ENCODE data around the gene GFOD1.

Gene GFOD1

DNA sequence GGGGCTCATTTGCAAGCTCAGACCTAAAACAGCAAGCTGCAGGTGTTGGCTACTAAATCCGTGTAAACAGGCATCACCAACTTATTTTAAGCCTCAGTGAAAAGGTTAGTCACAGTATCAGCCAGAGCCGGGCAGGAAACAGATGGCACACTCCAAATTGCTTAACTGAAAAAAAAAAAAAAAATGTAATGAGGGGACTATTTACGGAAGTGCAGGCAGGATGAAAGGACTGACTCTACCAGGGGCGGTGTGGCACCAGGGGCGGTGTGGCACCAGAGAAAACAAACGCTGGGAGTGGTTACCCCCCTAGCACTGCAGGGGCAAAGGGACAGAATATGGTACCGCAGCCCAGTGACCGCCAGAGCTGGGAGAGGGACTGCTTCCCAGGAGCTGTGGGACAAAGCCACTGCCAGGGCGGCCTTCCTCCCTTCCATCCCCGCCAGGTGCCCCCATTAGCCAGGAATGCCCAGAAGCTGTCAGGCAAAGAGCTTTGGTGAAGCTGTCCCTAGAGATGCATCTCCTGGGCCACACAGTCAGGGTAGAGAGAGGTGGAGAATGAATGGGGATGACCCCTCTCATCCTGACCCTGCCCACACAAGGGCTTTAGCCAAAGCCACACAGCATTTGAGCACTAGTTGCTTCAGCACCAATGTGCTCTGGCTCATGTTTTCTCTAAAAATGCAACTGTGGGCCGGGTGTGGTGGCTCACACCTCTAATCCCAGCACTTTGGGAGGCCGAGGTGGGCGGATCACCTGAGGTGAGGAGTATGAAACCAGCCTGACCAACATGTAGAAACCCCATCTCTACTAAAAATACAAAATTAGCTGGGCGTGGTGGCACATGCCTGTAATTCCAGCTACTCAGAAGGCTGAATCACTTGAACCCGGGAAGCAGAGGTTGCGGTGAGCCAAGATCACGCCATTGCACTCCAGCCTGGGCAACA lies 39.6 kb upstream of the GFOD1 start:
- Histone ChIP-seq H3K4me2 (no peak overlapping the region), H3K79me2 (ENCODE audit: insufficient read depth, low read depth) (no peaks in the 10 kb centered on the region), H3K9ac (no peak overlapping the region), H3K27me3 (ENCODE audit: insufficient read depth, low read depth) (no peaks in the 10 kb centered on the region), H4K20me1 (ENCODE audit: insufficient read depth) (no peaks in the 10 kb centered on the region), H2AFZ (ENCODE audit: low read depth) (no peak overlapping the region), H3K27ac (no peak overlapping the region), H3K4me1 (ENCODE audit: low read depth, poor library complexity, severe bottlenecking) (no peaks in the 10 kb centered on the region), H3K36me3 (ENCODE audit: insufficient read depth) (no peaks in the 10 kb centered on the region), H3K4me3 (IDR thresholded peaks at IDR 0.05; ENCODE audit: insufficient read depth, low read depth, low read length) (no peak overlapping the region)
- TF ChIP-seq, protein P1, sequence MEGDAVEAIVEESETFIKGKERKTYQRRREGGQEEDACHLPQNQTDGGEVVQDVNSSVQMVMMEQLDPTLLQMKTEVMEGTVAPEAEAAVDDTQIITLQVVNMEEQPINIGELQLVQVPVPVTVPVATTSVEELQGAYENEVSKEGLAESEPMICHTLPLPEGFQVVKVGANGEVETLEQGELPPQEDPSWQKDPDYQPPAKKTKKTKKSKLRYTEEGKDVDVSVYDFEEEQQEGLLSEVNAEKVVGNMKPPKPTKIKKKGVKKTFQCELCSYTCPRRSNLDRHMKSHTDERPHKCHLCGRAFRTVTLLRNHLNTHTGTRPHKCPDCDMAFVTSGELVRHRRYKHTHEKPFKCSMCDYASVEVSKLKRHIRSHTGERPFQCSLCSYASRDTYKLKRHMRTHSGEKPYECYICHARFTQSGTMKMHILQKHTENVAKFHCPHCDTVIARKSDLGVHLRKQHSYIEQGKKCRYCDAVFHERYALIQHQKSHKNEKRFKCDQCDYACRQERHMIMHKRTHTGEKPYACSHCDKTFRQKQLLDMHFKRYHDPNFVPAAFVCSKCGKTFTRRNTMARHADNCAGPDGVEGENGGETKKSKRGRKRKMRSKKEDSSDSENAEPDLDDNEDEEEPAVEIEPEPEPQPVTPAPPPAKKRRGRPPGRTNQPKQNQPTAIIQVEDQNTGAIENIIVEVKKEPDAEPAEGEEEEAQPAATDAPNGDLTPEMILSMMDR (conservative IDR thresholded peaks at IDR 0.05; ENCODE audit: low read depth, low read length): no peak

DNA sequence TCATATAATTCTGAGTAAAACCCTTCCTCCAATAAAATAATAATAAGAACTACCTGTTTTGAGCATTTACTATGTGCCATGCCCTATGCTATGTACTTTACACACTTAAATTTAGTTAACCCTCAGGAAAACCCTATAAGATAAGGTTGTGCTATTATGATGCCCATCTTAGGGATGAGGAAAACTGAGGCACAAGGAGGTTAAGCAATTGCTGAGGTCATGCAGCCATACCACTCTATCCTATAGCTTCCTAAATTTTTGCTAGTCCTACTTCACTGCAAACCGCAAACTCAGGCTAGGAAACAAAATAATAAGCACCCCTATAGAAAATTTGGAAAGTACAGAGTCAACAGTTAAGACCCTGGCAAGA lies 38.9 kb upstream of the GFOD1 start:
- Histone ChIP-seq H3K4me1 (ENCODE audit: low read depth, poor library complexity, severe bottlenecking) (no peaks in the 10 kb centered on the region), H3K4me3 (IDR thresholded peaks at IDR 0.05; ENCODE audit: insufficient read depth, low read depth, low read length) (no peak overlapping the region), H3K4me2 (no peak overlapping the region), H3K36me3 (ENCODE audit: insufficient read depth) (no peaks in the 10 kb centered on the region), H3K79me2 (ENCODE audit: insufficient read depth, low read depth) (no peaks in the 10 kb centered on the region), H3K27ac (no peak overlapping the region), H3K9ac (no peak overlapping the region), H2AFZ (ENCODE audit: low read depth) (no peak overlapping the region), H4K20me1 (ENCODE audit: insufficient read depth) (no peaks in the 10 kb centered on the region), H3K27me3 (ENCODE audit: insufficient read depth, low read depth) (no peaks in the 10 kb centered on the region)
- TF ChIP-seq, protein P1 (conservative IDR thresholded peaks at IDR 0.05; ENCODE audit: low read depth, low read length): no peak

DNA sequence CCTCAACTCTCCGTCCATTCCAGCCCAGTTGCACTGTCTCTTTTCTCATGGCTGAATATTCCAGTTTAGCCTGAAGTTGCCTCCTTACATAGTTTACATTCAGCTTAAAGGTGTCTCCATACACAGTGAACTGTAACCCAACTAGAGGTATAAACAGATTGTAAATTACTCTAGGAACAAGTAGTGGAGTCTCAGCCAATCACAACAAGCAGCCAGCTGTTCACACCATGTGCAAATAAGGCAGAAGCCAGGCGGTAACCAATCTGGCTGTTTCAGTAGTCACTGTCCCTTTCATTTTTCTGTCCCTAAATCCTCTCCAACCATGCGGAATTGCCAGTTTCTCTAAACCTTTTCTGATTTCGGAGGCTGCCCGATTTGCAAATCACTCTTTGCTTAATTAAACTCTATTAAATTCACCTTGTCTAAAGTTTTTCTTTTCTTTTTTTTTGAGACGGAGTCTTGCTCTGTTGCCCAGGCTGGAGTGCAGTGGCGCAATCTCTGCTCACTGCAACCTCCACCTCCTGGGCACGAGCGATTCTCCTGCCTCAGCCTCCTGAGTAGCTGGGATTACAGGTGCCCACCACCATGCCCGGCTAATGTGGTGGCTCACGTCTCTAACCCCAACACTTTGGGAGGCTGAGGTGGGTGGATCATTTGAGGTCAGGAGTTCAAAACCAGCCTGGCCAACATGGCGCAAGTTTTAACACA lies 37.6 kb upstream of the GFOD1 start:
- Histone ChIP-seq H3K27ac (no peak overlapping the region), H3K79me2 (ENCODE audit: insufficient read depth, low read depth) (no peaks in the 10 kb centered on the region), H3K4me3 (IDR thresholded peaks at IDR 0.05; ENCODE audit: insufficient read depth, low read depth, low read length) (no peak overlapping the region), H3K9ac (no peak overlapping the region), H4K20me1 (ENCODE audit: insufficient read depth) (no peaks in the 10 kb centered on the region), H3K27me3 (ENCODE audit: insufficient read depth, low read depth) (no peaks in the 10 kb centered on the region), H3K36me3 (ENCODE audit: insufficient read depth) (no peaks in the 10 kb centered on the region), H3K4me2 (no peak overlapping the region), H3K4me1 (ENCODE audit: low read depth, poor library complexity, severe bottlenecking) (no peaks in the 10 kb centered on the region), H2AFZ (ENCODE audit: low read depth) (no peak overlapping the region)
- TF ChIP-seq, protein P1 (conservative IDR thresholded peaks at IDR 0.05; ENCODE audit: low read depth, low read length): no peak

DNA sequence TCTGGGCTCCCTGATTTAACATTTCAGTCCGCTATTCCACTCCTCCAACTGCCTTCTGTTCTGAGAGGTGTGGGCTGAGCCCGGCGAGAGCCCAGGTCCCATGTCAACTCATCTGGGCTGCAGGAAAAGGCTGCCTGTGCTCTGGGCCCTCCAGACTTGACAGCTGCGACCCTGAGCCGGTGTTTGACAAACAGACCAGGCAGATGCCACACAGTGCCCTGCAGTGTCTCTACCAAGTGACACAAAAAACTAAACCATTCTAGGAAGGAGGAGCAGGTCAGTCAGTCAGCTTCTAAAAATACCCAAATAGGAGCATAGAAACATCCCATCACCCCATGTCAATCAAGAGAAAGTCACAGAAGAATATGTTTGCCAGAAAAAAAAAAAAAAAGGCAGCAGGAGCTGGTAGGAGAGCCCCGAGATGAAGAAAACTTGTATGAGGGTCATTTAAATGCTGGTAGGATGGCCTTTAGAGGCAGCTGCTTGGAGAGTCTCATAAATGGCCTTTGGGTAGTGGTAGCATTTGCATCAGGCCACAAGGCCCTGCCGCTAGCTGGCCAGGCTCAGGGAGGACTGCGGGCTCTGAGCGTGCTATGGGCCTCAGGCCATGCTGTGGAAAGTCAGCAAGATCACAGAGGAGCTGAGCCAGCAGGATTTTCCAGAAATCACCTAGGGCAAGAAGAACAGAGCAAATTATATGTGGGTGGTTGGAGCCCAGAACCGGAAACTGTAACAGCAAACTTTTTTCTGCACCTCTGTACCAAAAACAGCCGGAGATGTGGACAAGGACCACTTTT lies 36.6 kb upstream of the GFOD1 start:
- TF ChIP-seq, protein P1 (conservative IDR thresholded peaks at IDR 0.05; ENCODE audit: low read depth, low read length): no peak
- Histone ChIP-seq H3K9ac (no peak overlapping the region), H3K27ac (no peak overlapping the region), H3K27me3 (ENCODE audit: insufficient read depth, low read depth) (no peaks in the 10 kb centered on the region), H3K4me1 (ENCODE audit: low read depth, poor library complexity, severe bottlenecking) (no peaks in the 10 kb centered on the region), H3K36me3 (ENCODE audit: insufficient read depth) (no peaks in the 10 kb centered on the region), H3K4me3 (IDR thresholded peaks at IDR 0.05; ENCODE audit: insufficient read depth, low read depth, low read length) (no peak overlapping the region), H2AFZ (ENCODE audit: low read depth) (no peak overlapping the region), H3K4me2 (no peak overlapping the region), H4K20me1 (ENCODE audit: insufficient read depth) (no peaks in the 10 kb centered on the region), H3K79me2 (ENCODE audit: insufficient read depth, low read depth) (no peaks in the 10 kb centered on the region)
